Gastrocnemius medialis (tissue), 4 donors: Measurements from ENCODE around the gene CNOT4.

Experiments used
- POLR2A ChIP-seq, 2 donors: fragments of 450-650 bp; IDR thresholded peaks; one replicate each; pipeline ENCODE4 v1.6.1; 2017; ENCODE audit warnings: antibody characterized with exemption in 2 of 2, mild to moderate bottlenecking in 2 of 2, moderate library complexity in 2 of 2
- TF ChIP-seq, protein P1 (sequence below), 5 experiments: fragments of 450-650 bp in 3 of 5; fragments of 200-600 bp in 2 of 5; sonication (generic) in 2 of 5; IDR thresholded peaks in 4 of 5; conservative IDR thresholded peaks in 1 of 5; 1 replicate in 4 of 5; 2 replicates in 1 of 5; pipeline ENCODE4 v1.5.1; 2016 to 2019; ENCODE audit warnings: antibody characterized with exemption in 5 of 5, mild to moderate bottlenecking in 3 of 5, moderate library complexity in 3 of 5

DNA sequence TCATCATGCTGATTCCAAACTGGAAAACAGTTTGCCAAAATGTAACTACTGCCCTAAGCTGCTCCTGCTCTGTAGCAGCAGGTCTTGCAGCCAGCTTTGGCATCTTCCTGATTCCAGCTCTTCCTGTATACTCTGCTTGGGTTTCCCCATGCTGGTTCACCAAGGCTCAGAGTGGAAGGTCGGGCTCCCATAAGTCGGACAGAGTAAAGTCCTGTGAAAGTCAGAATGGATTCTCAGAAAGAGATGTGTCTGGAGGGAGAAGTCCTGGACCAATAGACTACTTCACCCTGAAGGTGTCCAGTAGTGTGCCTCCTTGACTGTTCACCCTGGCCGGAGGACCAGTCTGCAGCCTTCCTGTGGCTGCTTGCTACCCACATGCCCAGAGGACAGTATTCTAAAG, 182.4 kb downstream of the CNOT4 start:
- TF ChIP-seq, protein P1, sequence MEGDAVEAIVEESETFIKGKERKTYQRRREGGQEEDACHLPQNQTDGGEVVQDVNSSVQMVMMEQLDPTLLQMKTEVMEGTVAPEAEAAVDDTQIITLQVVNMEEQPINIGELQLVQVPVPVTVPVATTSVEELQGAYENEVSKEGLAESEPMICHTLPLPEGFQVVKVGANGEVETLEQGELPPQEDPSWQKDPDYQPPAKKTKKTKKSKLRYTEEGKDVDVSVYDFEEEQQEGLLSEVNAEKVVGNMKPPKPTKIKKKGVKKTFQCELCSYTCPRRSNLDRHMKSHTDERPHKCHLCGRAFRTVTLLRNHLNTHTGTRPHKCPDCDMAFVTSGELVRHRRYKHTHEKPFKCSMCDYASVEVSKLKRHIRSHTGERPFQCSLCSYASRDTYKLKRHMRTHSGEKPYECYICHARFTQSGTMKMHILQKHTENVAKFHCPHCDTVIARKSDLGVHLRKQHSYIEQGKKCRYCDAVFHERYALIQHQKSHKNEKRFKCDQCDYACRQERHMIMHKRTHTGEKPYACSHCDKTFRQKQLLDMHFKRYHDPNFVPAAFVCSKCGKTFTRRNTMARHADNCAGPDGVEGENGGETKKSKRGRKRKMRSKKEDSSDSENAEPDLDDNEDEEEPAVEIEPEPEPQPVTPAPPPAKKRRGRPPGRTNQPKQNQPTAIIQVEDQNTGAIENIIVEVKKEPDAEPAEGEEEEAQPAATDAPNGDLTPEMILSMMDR (IDR thresholded peaks at IDR 0.05 in 4 of 5, conservative IDR thresholded peaks at IDR 0.05 in 1 of 5) = no peak
- no peak for TF ChIP-seq POLR2A (IDR thresholded peaks at IDR 0.05)
